ENCODE results near the gene UCKL1. TPM values are rescaled to one million over a fixed set of nuclear protein-coding genes. Genes with fewer than 3 reads are reported as not detected.
A peak's percentile ranks its signal among the peaks of the same experiment; 100 is the strongest.

Gene UCKL1
- total RNA-seq, 1 donor from 2014 or later, result 10.8 TPM

DNA sequence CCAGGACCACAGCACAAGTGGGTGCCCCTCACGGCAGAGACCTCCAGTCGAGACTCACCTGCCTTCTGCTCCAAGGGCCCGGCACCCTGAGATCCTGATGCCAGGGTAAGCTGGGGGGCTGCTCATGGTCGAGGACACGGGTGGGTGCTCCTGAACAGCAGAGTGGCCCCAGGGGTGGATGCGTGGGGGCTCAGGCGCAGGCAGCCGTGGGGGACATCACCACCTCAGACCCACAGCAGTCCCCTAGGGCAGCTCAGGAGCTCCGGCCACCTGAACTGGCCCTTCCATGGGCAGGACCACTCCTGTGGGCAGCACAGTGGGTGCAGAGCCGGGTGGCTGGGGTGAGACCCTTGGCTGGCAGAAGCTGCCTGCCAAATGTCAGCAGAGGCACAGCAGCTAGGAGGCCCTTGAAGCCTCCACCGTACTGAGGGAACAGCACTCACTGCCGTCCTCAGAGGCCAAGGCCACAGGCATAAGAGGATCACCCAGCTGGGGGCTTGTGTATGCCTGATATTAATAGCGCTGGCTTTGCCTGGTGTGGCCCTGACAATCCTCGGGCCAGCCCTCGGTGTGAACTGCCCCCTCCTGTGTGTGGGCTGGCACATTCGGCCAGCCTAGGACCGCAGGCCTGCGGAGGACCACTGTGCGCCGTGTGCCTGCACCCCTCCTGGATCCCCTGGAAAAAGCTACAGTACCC lies 5.4 kb downstream of the UCKL1 start:
- TF ChIP-seq, protein P1, sequence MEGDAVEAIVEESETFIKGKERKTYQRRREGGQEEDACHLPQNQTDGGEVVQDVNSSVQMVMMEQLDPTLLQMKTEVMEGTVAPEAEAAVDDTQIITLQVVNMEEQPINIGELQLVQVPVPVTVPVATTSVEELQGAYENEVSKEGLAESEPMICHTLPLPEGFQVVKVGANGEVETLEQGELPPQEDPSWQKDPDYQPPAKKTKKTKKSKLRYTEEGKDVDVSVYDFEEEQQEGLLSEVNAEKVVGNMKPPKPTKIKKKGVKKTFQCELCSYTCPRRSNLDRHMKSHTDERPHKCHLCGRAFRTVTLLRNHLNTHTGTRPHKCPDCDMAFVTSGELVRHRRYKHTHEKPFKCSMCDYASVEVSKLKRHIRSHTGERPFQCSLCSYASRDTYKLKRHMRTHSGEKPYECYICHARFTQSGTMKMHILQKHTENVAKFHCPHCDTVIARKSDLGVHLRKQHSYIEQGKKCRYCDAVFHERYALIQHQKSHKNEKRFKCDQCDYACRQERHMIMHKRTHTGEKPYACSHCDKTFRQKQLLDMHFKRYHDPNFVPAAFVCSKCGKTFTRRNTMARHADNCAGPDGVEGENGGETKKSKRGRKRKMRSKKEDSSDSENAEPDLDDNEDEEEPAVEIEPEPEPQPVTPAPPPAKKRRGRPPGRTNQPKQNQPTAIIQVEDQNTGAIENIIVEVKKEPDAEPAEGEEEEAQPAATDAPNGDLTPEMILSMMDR (IDR thresholded peaks at IDR 0.05), result no peak
- no peak for TF ChIP-seq EZH2phosphoT487 (IDR thresholded peaks at IDR 0.05)
- no peak for TF ChIP-seq EZH2 (IDR thresholded peaks at IDR 0.05)

DNA sequence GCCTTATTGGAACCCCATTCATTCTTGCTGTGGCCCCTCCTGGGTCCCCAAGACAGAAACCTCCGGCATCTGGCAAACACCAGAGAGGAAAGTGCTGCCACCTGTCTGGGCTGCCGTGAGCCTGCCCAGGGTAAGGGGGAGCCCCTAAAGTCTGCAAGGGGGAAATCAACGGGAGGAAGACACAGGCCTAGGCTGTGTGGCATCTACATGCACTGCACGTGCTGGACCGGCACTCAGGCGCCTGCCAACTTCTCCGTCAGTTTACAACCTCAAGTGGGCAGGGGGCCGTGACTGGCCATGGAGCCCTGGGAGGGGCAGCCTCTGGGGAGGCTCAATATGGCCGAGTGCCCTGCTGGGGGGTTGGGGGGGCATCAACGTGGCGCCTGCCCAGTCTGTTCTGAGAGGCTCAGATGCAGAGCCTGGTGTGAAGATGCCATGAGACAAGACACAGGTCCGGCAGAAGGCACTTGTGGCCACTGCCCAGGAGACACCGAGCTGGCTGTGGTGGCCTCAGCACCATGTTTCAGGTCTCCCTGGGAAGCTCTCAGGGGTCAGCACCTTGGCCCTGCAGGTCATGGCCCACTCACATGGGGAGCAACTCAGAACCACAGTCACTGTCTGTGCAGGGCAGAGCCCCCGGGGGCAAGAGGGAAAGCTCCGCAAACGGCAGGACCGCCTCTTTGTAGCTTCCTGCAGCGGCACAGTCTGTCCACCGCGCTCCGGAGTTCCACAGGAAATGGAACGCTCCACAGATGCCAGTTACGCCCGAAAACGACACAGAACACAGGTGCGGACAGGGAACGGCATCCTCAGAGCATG lies 8.4 kb downstream of the UCKL1 start:
- H3F3A ChIP-seq (ENCODE audit: low read depth), result peaks cover 18% of the 10 kb centered on the region
- H3K27me3 ChIP-seq, result no peaks in the 10 kb centered on the region
- H3K4me3 ChIP-seq, result no peak overlapping the region
- peaks cover 18% of the 10 kb centered on the region for H3K4me1 Mint-ChIP-seq
- H3K36me3 Mint-ChIP-seq, result no peaks in the 10 kb centered on the region
- peaks cover 13% of the 10 kb centered on the region for H3K4me1 ChIP-seq
- no peak for DNase-seq (ENCODE audit: low spot score)
- TF ChIP-seq, protein P1 (IDR thresholded peaks at IDR 0.05), result no peak
- TF ChIP-seq EZH2 (IDR thresholded peaks at IDR 0.05) (no peak), EZH2phosphoT487 (IDR thresholded peaks at IDR 0.05) (no peak)
- H3K36me3 ChIP-seq, result no peaks in the 10 kb centered on the region
- peaks cover 15% of the 10 kb centered on the region for H3K27me3 Mint-ChIP-seq (ENCODE audit: insufficient read depth, low read depth)
- peaks cover 68% of the 10 kb centered on the region for H4K20me1 ChIP-seq (ENCODE audit: low read depth)
- H2AFZ ChIP-seq (replicated peaks), result no peak overlapping the region
- H3K9ac ChIP-seq, result no peak overlapping the region
- no peaks in the 10 kb centered on the region for H3K9me3 Mint-ChIP-seq
- no peak overlapping the region for H3K27ac ChIP-seq
- H3K79me2 ChIP-seq (ENCODE audit: low read depth), result peaks cover 51% of the 10 kb centered on the region
- H3K4me2 ChIP-seq, result no peak overlapping the region
- peak overlapping the region; percentile 50 for H3K27ac Mint-ChIP-seq
- no peaks in the 10 kb centered on the region for H3K9me3 ChIP-seq (ENCODE audit: low read depth)
- no peak overlapping the region for H3K4me3 Mint-ChIP-seq

More for the DNA sequence above, 5.4 kb downstream of the UCKL1 start:
- Histone ChIP-seq H3K79me2 (ENCODE audit: low read depth) (peaks cover 81% of the 10 kb centered on the region), H2AFZ (replicated peaks) (no peak overlapping the region), H3K4me1 (peaks cover 18% of the 10 kb centered on the region), H3K9me3 (ENCODE audit: low read depth) (no peaks in the 10 kb centered on the region), H3K36me3 (no peaks in the 10 kb centered on the region), H3F3A (ENCODE audit: low read depth) (peaks cover 24% of the 10 kb centered on the region), H4K20me1 (ENCODE audit: low read depth) (peaks cover 88% of the 10 kb centered on the region), H3K4me3 (no peak overlapping the region), H3K4me2 (no peak overlapping the region), H3K27me3 (no peaks in the 10 kb centered on the region), H3K27ac (no peak overlapping the region), H3K9ac (no peak overlapping the region)
- peaks cover 3% of the 10 kb centered on the region for H3K36me3 Mint-ChIP-seq
- peaks cover 9% of the 10 kb centered on the region for H3K27me3 Mint-ChIP-seq (ENCODE audit: insufficient read depth, low read depth)
- no peak overlapping the region for H3K27ac Mint-ChIP-seq
- no peak overlapping the region for H3K4me3 Mint-ChIP-seq
- peaks cover 32% of the 10 kb centered on the region for H3K4me1 Mint-ChIP-seq
- no peak for DNase-seq (ENCODE audit: low spot score)
- no peaks in the 10 kb centered on the region for H3K9me3 Mint-ChIP-seq

DNA sequence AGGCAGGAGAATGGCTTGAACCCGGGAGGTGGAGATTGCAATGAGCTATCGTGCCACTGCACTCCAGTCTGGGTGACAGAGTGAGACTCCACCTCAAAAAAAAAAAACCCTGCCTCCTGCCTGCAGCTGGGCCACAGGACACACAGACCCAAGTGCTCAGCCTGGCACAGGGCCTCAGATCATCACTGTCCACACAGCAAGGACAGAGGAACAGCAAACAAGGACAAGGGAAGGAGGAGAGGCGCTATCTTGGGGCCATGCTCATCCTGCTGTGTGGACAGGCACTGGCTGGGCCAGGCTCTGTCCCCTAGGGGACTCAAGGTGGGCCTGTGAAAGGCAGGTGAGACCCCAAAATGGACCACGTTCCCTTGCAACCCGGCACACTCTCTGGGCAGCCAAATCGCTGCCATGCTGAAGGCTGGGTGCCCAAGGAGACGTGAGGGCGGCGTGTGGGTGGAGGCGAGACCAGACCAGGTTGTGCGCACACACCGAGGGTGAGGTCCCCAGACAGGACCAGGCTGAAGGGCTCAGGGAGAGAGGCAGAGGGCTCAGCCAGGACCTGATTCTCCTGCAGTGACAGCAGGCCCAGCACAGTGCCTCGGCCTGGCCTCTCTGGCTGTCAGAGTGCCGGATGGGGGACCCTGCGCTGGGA lies 9.1 kb downstream of the UCKL1 start:
- Histone ChIP-seq H3K79me2 (ENCODE audit: low read depth) (peaks cover 43% of the 10 kb centered on the region), H4K20me1 (ENCODE audit: low read depth) (peaks cover 67% of the 10 kb centered on the region)
- peak overlapping the region; percentile 57 for H3K27ac Mint-ChIP-seq

More for the DNA sequence above, 9.1 kb downstream of the UCKL1 start:
- no peaks in the 10 kb centered on the region for H3K27me3 ChIP-seq
- H3K27me3 Mint-ChIP-seq (ENCODE audit: insufficient read depth, low read depth), result peaks cover 15% of the 10 kb centered on the region
- H3K4me3 Mint-ChIP-seq, result no peak overlapping the region
- no peak for DNase-seq (ENCODE audit: low spot score)
- no peaks in the 10 kb centered on the region for H3K36me3 ChIP-seq
- no peak overlapping the region for H2AFZ ChIP-seq (replicated peaks)
- H3K9ac ChIP-seq, result no peak overlapping the region
- H3K4me2 ChIP-seq, result no peak overlapping the region
- H3F3A ChIP-seq (ENCODE audit: low read depth), result peaks cover 24% of the 10 kb centered on the region
- no peaks in the 10 kb centered on the region for H3K9me3 ChIP-seq (ENCODE audit: low read depth)
- H3K9me3 Mint-ChIP-seq, result no peaks in the 10 kb centered on the region
- peaks cover 20% of the 10 kb centered on the region for H3K4me1 Mint-ChIP-seq
- no peaks in the 10 kb centered on the region for H3K36me3 Mint-ChIP-seq
- TF ChIP-seq EZH2phosphoT487 (IDR thresholded peaks at IDR 0.05) (no peak), EZH2 (IDR thresholded peaks at IDR 0.05) (no peak)
- TF ChIP-seq, protein P1 (IDR thresholded peaks at IDR 0.05), result no peak
- H3K4me1 ChIP-seq, result peaks cover 13% of the 10 kb centered on the region
- H3K27ac ChIP-seq, result no peak overlapping the region
- H3K4me3 ChIP-seq, result no peak overlapping the region

Measured in neural progenitor cell (in vitro differentiated cells).